Choroid plexus epithelial cell (primary cell): ENCODE results near the gene DLGAP1.

Experiments used
- DNase-seq: peaks from one replicate; pipeline ENCODE4 v3.0.0-alpha.2; 2010; ENCODE audit warnings: low read depth
- H3K4me3 ChIP-seq: 2 replicates; pipeline ENCODE4 v1.5.1; 2011; ENCODE audit warnings: low read depth, mild to moderate bottlenecking, control low read depth, low read length, moderate library complexity
- CTCF ChIP-seq: conservative IDR thresholded peaks from 2 replicates; pipeline ENCODE4 v1.5.1; 2011; ENCODE audit warnings: low read depth, mild to moderate bottlenecking, control low read depth, inconsistent platforms, low read length, moderate library complexity

The DLGAP1 gene

DNA sequence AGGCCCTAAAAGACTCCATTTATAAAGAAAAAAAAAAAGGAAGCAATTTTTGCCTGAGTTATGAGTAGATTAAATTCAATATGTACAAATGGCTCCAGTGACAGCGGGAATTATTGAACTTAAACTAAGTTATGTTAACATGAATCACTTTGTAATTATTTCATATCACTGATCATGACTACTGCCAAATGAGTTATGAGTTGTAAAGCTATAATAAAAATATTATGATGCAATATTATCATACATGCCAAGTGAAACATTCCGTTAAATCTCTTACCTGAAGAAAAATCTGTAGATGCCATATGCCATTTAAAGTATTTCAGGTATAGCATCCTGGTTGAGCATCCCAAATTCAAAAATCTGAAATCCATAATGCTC is 217.5 kb downstream of the DLGAP1 start:
- TF ChIP-seq CTCF: no peak
- DNase-seq: no peak
- no peak overlapping the region for H3K4me3 ChIP-seq

DNA sequence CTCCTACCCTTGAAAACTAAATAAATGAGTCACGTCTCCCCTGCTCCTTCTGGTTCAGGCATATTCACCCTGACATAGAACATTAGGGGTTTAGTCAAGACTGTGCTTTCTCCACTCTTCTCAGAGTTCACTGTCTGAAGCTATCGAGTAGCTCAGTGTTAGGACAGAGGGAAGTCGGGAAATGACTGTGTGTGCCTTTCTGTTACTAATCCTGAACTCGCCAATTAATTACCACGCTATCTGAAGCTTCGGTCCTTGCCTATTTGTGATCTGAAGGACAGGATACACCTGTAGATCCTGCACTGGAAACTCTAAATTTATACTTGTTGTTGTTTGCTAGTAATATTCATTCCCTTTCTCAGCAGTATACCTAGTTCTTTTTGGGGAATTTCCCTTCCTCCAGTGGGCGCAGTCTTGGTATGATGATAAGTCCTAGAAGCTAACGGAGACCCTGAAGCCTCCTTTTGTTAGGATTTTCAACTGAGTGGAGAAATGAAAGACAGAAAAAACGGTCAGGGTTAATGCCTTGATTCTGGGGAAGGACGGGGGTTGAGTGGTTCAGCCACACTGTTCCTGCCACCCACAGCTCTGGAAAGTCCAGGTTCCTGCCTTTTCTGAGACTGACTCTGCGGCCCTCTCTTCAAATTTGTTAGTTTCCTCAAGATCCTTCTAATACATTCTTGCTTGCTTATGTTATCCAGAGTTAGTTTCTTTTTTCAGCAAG is 218.0 kb downstream of the DLGAP1 start:
- TF ChIP-seq CTCF: no peak
- no peak for DNase-seq

DNA sequence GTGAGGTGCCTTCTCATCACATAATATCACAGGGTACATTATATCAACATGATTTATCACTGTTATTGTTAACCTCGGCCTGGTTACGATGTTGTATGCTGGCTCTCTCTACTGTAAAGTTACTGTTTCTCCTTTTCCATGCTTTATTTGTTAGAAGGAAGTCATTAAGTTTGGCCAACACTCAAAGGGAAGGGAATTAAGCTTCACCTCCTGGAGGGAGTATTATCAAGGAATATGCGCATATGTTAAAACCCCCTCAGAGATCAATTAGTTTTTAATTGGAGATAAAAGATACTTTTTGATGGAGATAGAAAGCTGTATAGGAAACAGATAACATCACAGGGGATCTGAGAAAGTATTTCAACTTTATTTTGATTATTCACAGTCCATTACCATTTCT is 221.6 kb downstream of the DLGAP1 start:
- no peak for DNase-seq
- H3K4me3 ChIP-seq: no peak overlapping the region
- no peak for TF ChIP-seq CTCF

More for the DNA sequence above, 218.0 kb downstream of the DLGAP1 start:
- H3K4me3 ChIP-seq: no peak overlapping the region

GRCh38 chr18:4232656-4233055 is 222.5 kb downstream of the DLGAP1 start:
- no peak for TF ChIP-seq CTCF
- H3K4me3 ChIP-seq: no peak overlapping the region
- DNase-seq: no peak

DNA sequence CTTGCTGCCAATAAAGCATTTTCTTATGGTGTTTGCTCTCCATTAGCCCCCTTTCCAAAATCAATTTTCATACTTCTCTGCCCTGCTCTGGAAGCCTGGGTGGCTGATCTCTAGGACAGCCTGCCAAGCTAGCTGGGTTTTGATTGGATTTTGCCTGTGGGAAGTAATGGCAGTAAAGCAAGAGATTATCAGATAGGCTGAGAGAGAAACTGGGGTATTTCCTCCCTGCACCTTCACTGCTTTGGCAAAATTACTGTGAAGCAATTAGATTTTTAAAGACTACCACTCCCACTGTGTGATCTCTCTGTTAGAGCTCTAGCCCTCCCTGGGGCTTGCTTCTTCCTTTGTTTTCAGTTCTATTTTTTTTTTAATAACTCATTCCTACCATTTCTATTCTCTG is 223.8 kb downstream of the DLGAP1 start:
- H3K4me3 ChIP-seq: no peak overlapping the region
- DNase-seq: no peak
- no peak for TF ChIP-seq CTCF

GRCh38 chr18:4230450-4231168 is 224.5 kb downstream of the DLGAP1 start:
- DNase-seq: no peak
- no peak for TF ChIP-seq CTCF
- no peak overlapping the region for H3K4me3 ChIP-seq
